ENCODE measurements around the gene ZNF469.

Gene ZNF469

DNA sequence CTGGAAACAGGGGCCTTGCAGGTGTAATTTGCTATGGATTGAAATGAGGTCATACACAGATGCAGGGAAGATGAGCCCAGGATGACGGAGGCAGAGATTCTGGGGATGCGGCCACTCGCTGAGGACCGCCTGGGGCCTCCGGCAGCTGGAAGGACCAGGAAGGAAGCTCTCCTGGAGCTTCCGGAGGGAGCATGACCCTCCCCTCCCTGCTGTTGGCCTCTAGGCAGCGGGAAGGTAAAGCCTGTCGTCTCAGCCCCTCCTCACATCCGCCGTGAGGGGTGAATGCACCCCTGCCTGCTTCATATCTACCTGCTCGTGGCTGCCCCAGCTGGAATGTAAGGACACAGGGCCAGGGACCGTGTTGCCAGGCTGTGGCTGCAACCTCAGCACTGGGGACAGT lies 29.1 kb upstream of the ZNF469 start:
- Mint-ChIP-seq H3K9me3 (no peaks in the 10 kb centered on the region), H3K36me3 (ENCODE audit: low read depth) (no peaks in the 10 kb centered on the region), H3K27me3 (ENCODE audit: low read depth) (no peaks in the 10 kb centered on the region), H3K4me1 (no peaks in the 10 kb centered on the region), H3K27ac (no peak overlapping the region), H3K4me3 (no peak overlapping the region)
- TF ChIP-seq, protein P1, sequence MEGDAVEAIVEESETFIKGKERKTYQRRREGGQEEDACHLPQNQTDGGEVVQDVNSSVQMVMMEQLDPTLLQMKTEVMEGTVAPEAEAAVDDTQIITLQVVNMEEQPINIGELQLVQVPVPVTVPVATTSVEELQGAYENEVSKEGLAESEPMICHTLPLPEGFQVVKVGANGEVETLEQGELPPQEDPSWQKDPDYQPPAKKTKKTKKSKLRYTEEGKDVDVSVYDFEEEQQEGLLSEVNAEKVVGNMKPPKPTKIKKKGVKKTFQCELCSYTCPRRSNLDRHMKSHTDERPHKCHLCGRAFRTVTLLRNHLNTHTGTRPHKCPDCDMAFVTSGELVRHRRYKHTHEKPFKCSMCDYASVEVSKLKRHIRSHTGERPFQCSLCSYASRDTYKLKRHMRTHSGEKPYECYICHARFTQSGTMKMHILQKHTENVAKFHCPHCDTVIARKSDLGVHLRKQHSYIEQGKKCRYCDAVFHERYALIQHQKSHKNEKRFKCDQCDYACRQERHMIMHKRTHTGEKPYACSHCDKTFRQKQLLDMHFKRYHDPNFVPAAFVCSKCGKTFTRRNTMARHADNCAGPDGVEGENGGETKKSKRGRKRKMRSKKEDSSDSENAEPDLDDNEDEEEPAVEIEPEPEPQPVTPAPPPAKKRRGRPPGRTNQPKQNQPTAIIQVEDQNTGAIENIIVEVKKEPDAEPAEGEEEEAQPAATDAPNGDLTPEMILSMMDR (IDR thresholded peaks at IDR 0.05; ENCODE audit: unreplicated experiment in 3 of 3): no peak

DNA sequence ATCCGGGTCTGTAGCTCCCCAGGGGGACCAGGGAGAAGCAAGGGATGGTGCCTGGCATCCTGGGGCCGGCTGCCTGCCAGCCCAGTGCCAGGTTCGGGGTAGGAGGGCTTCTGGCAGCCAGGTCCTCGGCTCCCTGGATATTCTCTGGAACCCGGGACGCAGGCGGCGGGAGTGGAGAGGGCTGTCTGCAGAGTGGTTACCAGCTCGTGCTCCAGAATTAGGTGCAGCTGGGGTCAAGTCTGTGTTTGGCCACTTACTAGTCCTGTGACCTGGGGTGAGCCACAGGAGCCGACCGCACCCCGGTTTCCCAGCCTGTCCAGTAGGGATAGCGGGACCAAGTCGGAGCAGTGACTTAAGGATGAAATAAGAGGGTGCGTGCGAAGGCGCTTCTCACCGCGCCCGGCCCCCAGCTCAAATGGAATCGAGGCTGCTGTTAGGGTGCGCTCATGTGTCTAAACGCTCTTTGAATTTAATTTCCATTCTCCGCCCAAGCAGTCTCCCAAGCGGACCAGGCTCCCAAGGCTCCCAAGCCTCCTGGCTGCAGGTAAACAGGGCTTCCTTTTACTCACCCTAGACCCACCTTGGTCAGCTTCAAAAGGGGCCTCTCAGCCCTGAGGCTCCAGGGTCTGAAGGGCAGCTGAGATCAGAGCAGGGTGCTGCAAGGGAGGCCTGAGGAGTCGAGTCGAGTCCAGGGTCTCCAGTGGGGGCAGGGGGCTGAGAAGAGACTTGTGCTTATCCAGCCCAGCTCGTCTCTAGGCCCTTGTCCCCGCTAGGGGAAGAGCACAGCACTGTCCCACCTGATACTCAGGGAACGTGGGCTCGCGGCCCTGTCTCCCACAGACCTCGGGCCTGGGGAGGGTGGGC lies 28.3 kb upstream of the ZNF469 start:
- H3K27me3 Mint-ChIP-seq (ENCODE audit: low read depth): no peaks in the 10 kb centered on the region
- H3K36me3 Mint-ChIP-seq (ENCODE audit: low read depth): no peaks in the 10 kb centered on the region
- TF ChIP-seq, protein P1 (IDR thresholded peaks at IDR 0.05; ENCODE audit: unreplicated experiment in 3 of 3): no peak
- no peaks in the 10 kb centered on the region for H3K9me3 Mint-ChIP-seq
- no peak overlapping the region for H3K27ac Mint-ChIP-seq
- H3K4me1 Mint-ChIP-seq: no peaks in the 10 kb centered on the region
- no peak overlapping the region for H3K4me3 Mint-ChIP-seq

DNA sequence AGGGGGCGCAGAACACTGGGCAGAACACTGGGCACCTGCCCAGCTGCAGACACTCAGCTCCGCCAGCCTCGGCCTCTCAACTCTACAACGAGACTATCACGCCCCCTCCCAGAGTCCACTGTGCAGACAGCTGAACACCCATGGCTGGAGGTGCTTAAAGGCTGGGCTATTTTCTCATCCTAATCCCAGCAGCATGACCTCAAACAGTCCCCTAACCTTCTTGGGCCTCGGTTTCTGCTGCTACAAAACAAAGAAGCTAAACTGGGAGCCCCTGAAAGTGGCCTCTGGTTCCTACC lies 27.7 kb upstream of the ZNF469 start:
- TF ChIP-seq, protein P1 (IDR thresholded peaks at IDR 0.05; ENCODE audit: unreplicated experiment in 3 of 3): no peak
- H3K27me3 Mint-ChIP-seq (ENCODE audit: low read depth): no peaks in the 10 kb centered on the region
- H3K9me3 Mint-ChIP-seq: no peaks in the 10 kb centered on the region
- no peak overlapping the region for H3K27ac Mint-ChIP-seq
- no peaks in the 10 kb centered on the region for H3K36me3 Mint-ChIP-seq (ENCODE audit: low read depth)
- H3K4me1 Mint-ChIP-seq: no peaks in the 10 kb centered on the region
- no peak overlapping the region for H3K4me3 Mint-ChIP-seq

DNA sequence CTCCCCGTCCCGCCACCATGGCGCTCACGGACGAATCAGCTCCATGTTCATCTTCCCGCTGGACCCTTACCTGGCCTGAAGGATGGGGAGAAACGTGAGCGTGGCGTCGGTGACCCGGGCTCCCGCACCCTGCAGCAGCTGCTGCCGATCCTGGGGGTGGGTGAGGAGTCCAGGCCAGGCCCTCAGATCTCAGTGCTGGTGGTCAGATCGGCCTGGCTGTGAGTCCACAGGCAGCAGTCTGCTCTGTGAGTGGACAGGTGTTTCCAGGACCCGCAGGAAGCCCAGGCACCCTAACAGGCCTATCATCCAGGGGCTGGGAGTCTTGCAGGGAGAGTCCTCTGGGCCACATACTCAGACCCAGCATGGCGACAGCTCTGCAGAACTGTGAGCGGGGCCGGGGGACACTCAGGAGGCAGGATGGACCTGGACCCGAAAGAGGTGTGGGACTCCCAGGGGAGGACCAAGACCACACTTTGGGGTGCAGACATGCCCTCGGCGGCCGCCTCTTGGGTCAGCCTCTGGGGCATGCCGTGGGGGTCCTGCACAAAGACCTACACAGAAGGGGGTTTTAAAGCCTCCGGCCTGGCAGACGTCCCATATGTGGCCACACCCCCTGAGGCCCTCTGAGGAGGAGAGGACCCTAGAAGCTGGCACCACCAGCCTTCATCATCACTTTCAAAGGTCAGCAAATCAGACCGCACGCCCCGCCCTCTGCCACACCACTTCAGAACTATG lies 27.2 kb upstream of the ZNF469 start:
- Mint-ChIP-seq H3K9me3 (no peaks in the 10 kb centered on the region), H3K36me3 (ENCODE audit: low read depth) (no peaks in the 10 kb centered on the region)

DNA sequence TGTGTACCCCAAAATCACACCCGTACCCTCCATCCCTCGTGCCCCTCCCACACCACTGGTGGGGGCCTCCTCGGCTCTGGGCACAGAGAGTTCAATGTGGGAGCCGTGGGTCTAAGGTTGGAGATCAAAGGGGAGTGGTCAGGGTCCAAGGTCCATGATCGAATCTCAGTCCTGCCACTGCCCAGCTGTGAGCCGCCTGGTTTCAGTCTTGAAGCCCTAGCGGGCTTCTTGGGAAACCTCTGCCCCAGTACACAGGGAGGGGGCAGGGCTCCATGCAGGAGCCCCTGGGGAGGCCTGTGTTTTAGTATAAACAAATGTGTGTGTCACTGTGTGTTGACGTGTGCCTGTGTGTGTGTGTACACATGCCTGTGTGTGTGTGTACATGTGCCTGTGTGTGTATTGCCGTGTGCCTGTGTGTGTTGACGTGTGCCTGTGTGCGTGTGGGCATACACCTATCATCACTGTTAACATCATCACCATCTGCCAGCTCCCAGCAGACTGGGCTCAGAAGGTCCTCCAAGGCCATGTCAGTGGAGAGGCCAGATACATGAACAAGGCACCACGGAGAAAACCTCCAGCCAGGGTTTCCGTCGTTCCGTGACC lies 26.5 kb upstream of the ZNF469 start:
- Mint-ChIP-seq H3K4me3 (no peak overlapping the region), H3K27me3 (ENCODE audit: low read depth) (no peaks in the 10 kb centered on the region), H3K9me3 (no peaks in the 10 kb centered on the region), H3K4me1 (no peaks in the 10 kb centered on the region), H3K36me3 (ENCODE audit: low read depth) (no peaks in the 10 kb centered on the region), H3K27ac (no peak overlapping the region)
- TF ChIP-seq, protein P1 (IDR thresholded peaks at IDR 0.05; ENCODE audit: unreplicated experiment in 3 of 3): no peak

More for the DNA sequence above, 27.2 kb upstream of the ZNF469 start:
- Mint-ChIP-seq H3K27me3 (ENCODE audit: low read depth) (no peaks in the 10 kb centered on the region), H3K4me1 (no peaks in the 10 kb centered on the region), H3K4me3 (no peak overlapping the region), H3K27ac (no peak overlapping the region)
- TF ChIP-seq, protein P1 (IDR thresholded peaks at IDR 0.05; ENCODE audit: unreplicated experiment in 3 of 3): no peak
